ENCODE measurements around the gene GPR107.

GPR107 gene

DNA sequence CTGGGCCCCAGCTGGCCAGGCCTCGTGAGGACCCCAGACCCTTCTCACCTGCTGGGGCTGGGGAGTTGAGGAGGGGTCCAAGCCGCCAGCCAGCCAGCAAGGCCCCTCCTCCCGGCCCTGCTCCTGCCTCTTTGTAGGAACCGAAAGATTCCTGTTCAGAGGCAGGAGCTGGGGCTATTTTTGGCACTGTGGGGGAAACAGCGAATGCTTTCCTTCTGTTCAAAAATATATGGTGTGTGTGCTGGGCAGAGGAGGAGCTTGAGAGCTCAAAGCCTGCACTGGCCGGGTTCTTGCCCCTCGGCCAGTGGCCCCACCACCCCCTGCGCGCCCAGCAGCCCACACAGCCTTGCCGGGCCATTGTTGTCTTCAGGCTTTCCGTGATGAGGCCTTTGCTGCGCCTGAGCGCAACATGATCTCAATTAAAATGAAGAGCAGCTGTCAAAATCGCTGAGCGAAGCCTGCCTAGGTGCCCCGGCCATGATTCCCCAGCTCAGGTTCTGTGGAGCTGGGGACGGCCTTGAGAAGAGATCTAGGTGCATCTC, 131.9 kb downstream of the GPR107 start:
- Mint-ChIP-seq H3K4me3 (no peak overlapping the region), H3K9me3 (no peaks in the 10 kb centered on the region), H3K27ac (no peak overlapping the region), H3K27me3 (no peaks in the 10 kb centered on the region), H3K4me1 (ENCODE audit: low read depth) (no peaks in the 10 kb centered on the region), H3K36me3 (ENCODE audit: low read depth) (no peaks in the 10 kb centered on the region)
- no peak for DNase-seq

DNA sequence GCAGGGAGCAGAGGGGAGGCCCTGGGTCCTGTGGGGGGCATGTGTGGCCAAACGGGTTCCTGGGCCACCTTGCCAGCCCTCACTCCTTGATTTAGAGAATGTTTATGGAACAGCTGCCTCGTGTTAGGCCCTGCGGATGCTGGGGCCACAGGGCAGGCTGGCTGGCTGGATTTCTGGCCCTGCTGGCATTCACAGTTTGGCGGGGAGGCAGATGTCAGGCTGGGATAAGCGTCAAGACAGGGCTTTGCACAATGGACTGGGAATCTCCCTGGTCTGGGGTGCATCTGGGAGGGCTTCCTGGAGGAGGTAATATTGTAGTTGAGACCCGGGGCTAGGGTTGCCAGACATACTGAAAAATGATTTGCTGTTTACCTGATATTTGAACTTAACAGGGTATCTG, 132.3 kb downstream of the GPR107 start:
- no peaks in the 10 kb centered on the region for H3K27me3 Mint-ChIP-seq
- no peaks in the 10 kb centered on the region for H3K36me3 Mint-ChIP-seq (ENCODE audit: low read depth)
- no peaks in the 10 kb centered on the region for H3K9me3 Mint-ChIP-seq
- H3K4me1 Mint-ChIP-seq (ENCODE audit: low read depth), result no peaks in the 10 kb centered on the region
- no peak overlapping the region for H3K4me3 Mint-ChIP-seq
- no peak overlapping the region for H3K27ac Mint-ChIP-seq
- no peak for DNase-seq

DNA sequence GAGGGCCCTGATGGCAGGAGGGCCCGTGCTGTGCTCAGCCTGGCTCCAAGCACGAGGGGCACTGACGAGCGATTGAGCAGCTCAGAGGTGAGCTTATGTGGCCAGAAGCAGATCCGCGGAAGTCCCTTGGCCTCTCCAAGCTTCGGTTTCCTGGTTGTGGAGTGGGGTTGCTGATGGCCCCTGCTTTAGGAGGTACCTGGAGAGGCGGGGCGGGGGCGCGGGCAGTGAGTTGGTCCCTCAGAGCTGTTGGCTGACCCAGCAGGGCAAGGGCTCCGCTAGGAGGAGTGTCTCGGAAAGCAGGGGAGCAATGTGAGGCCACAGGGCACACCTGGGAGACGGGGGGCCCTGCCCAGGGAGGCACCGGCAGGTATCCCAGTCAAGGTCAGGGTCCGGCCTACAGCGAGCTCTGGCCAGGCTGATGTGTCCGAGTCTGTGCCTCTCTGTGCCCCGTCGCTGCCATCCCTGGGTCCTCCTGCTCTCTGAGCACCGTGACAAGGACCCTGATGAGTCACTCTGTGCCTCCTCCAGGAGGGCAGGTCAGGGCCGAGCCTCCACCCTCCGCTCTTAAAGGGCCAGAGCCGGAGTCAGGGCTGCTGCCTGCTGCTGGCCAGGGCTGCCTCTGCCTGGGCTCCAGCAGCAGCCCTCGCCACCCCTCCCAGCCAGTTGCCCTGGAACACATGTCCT, 133.3 kb downstream of the GPR107 start:
- Mint-ChIP-seq H3K36me3 (ENCODE audit: low read depth) (no peaks in the 10 kb centered on the region), H3K9me3 (no peaks in the 10 kb centered on the region), H3K4me3 (no peak overlapping the region), H3K27me3 (no peaks in the 10 kb centered on the region), H3K27ac (no peak overlapping the region), H3K4me1 (ENCODE audit: low read depth) (no peaks in the 10 kb centered on the region)
- DNase-seq, result no peak

DNA sequence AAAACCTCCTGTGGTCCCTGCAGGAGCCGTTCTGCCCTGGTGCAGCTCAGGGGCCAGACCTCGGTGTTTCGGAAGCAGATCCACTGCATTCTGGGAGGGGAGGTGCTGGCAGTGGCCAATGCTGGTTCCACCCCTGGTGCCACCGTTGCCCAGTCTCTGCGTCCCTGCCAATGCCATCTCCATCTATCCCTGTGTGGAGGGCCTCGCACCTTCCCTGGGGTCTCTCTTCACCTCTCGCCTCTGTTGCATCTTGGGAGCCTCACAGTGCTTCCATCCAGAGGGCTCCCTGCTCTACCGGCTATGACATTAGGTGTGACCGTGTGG, 133.8 kb downstream of the GPR107 start:
- no peaks in the 10 kb centered on the region for H3K4me1 Mint-ChIP-seq (ENCODE audit: low read depth)
- H3K4me3 Mint-ChIP-seq, result no peak overlapping the region
- no peaks in the 10 kb centered on the region for H3K36me3 Mint-ChIP-seq (ENCODE audit: low read depth)
- DNase-seq, result no peak
- H3K27me3 Mint-ChIP-seq, result no peaks in the 10 kb centered on the region
- H3K27ac Mint-ChIP-seq, result no peak overlapping the region
- H3K9me3 Mint-ChIP-seq, result no peaks in the 10 kb centered on the region

DNA sequence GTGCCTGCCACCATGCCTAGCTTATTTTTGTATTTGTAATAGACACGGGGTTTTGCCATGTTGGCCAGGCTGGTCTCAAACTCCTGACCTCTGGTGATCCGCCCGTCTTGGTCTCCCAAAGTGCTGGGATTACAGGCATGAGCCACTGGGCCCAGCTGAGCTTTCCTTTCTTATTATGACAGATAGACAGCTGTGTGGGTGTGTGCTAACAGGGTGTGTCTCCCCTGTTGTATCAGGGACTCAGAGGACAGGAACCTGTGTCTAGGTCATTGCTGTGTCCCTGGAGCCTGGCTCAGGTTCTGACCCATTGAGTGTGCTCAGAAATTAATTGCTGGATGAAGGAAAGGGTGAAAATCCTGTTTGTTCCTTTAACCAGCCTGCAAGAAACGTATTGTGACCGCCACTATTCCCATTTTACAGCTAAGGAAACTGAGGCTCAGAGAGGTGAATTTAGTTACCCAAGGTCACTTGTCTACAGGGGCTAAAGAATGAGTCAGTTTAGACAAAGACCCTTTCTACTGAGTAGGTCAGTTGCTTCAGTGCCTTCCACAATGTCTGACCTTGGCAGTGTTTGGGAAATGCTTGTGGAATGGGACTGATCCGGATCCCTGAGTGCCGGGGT, 135.3 kb downstream of the GPR107 start:
- no peak overlapping the region for H3K27ac Mint-ChIP-seq
- DNase-seq, result no peak
- H3K27me3 Mint-ChIP-seq, result no peaks in the 10 kb centered on the region
- H3K9me3 Mint-ChIP-seq, result no peaks in the 10 kb centered on the region
- H3K4me3 Mint-ChIP-seq, result no peak overlapping the region
- H3K4me1 Mint-ChIP-seq (ENCODE audit: low read depth), result no peaks in the 10 kb centered on the region
- H3K36me3 Mint-ChIP-seq (ENCODE audit: low read depth), result no peaks in the 10 kb centered on the region

Data from activated T-cell treated with anti-CD3 and anti-CD28 coated beads, Interleukin-2, amount 50 U/mL, for 24 hours (primary cell).